ENCODE measurements around the gene TTC29. TPM values are rescaled to one million over a fixed set of nuclear protein-coding genes. Genes with fewer than 3 reads are reported as not detected.

The TTC29 gene
- total RNA-seq, 1 experiment from 2014 or later, result 0.21 TPM

- Histone ChIP-seq H3K4me3 (ENCODE audit: low read depth, low read length, poor library complexity, severe bottlenecking) (no peak overlapping the region), H3K4me1 (ENCODE audit: insufficient read depth, low read length, poor library complexity, severe bottlenecking) (no peaks in the 10 kb centered on the region), H3K27ac (ENCODE audit: low read depth, low read length, poor library complexity, severe bottlenecking) (no peak overlapping the region), H3K27me3 (replicated peaks; ENCODE audit: insufficient read depth, low read depth, low read length, poor library complexity) (no peaks in the 10 kb centered on the region), H3K36me3 (ENCODE audit: insufficient read depth, low read length, poor library complexity, severe bottlenecking) (no peaks in the 10 kb centered on the region), H3K9me3 (ENCODE audit: low read depth, low read length, poor library complexity, severe bottlenecking) (no peaks in the 10 kb centered on the region)
- TF ChIP-seq EZH2 (IDR thresholded peaks at IDR 0.05; ENCODE audit: borderline replicate concordance, low read depth, low read length, poor library complexity, severe bottlenecking) (no peak), CTCF (conservative IDR thresholded peaks at IDR 0.05; ENCODE audit: low read depth, low read length) (no peak)
- no peak for DNase-seq (ENCODE audit: low spot score)
- ChIA-PET CTCF (no interaction called here), POLR2A (ENCODE audit: low non-redundant PET) (no interaction called here)
- no TSS peak for BruUV-seq (replicated peaks)
- intact Hi-C loops (cut with micrococcal nuclease; ENCODE audit: unreplicated experiment), result no loop called here
Observed at GRCh38 chr4:146776691-146777090, 169.0 kb downstream of the TTC29 start.

GRCh38 chr4:146763560-146763959 lies 182.1 kb downstream of the TTC29 start:
- no peak for DNase-seq (ENCODE audit: low spot score)
- BruUV-seq (replicated peaks), result no TSS peak
- Histone ChIP-seq H3K27me3 (replicated peaks; ENCODE audit: insufficient read depth, low read depth, low read length, poor library complexity) (no peaks in the 10 kb centered on the region), H3K36me3 (ENCODE audit: insufficient read depth, low read length, poor library complexity, severe bottlenecking) (no peaks in the 10 kb centered on the region), H3K4me3 (ENCODE audit: low read depth, low read length, poor library complexity, severe bottlenecking) (no peak overlapping the region), H3K4me1 (ENCODE audit: insufficient read depth, low read length, poor library complexity, severe bottlenecking) (no peaks in the 10 kb centered on the region), H3K9me3 (ENCODE audit: low read depth, low read length, poor library complexity, severe bottlenecking) (no peaks in the 10 kb centered on the region), H3K27ac (ENCODE audit: low read depth, low read length, poor library complexity, severe bottlenecking) (no peak overlapping the region)
- intact Hi-C loops (cut with micrococcal nuclease; ENCODE audit: unreplicated experiment), result no loop called here
- ChIA-PET CTCF (no interaction called here), POLR2A (ENCODE audit: low non-redundant PET) (no interaction called here)
- TF ChIP-seq EZH2 (IDR thresholded peaks at IDR 0.05; ENCODE audit: borderline replicate concordance, low read depth, low read length, poor library complexity, severe bottlenecking) (no peak), CTCF (conservative IDR thresholded peaks at IDR 0.05; ENCODE audit: low read depth, low read length) (no peak)

- no peaks in the 10 kb centered on the region for H3K4me1 ChIP-seq (ENCODE audit: insufficient read depth, low read length, poor library complexity, severe bottlenecking)
- H3K9me3 ChIP-seq (ENCODE audit: low read depth, low read length, poor library complexity, severe bottlenecking), result no peaks in the 10 kb centered on the region
- TF ChIP-seq CTCF (conservative IDR thresholded peaks at IDR 0.05; ENCODE audit: low read depth, low read length) (no peak), EZH2 (IDR thresholded peaks at IDR 0.05; ENCODE audit: borderline replicate concordance, low read depth, low read length, poor library complexity, severe bottlenecking) (no peak)
- DNase-seq (ENCODE audit: low spot score), result no peak
- H3K36me3 ChIP-seq (ENCODE audit: insufficient read depth, low read length, poor library complexity, severe bottlenecking), result no peaks in the 10 kb centered on the region
- H3K4me3 ChIP-seq (ENCODE audit: low read depth, low read length, poor library complexity, severe bottlenecking), result no peak overlapping the region
- ChIA-PET POLR2A (ENCODE audit: low non-redundant PET) (interaction anchor here (1.0 kb wide), 1 partner anchor 17 kb away, joined by 3 read pairs; no protein-coding TSS in a partner anchor), CTCF (interaction anchor here (0.6 kb wide), 1 partner anchor 194 kb away, joined by 3 read pairs; no protein-coding TSS in a partner anchor)
- no TSS peak for BruUV-seq (replicated peaks)
- no peaks in the 10 kb centered on the region for H3K27me3 ChIP-seq (replicated peaks; ENCODE audit: insufficient read depth, low read depth, low read length, poor library complexity)
- intact Hi-C loops (cut with micrococcal nuclease; ENCODE audit: unreplicated experiment), result no loop called here
- no peak overlapping the region for H3K27ac ChIP-seq (ENCODE audit: low read depth, low read length, poor library complexity, severe bottlenecking)
Observed at GRCh38 chr4:146762016-146762415, 183.6 kb downstream of the TTC29 start.

Measured in A673 (cell line).